HuH-7 (cell line): ENCODE measurements around the gene VWA5B2.
A peak's percentile ranks its signal among the peaks of the same experiment; 100 is the strongest.

Experiments used
- DNase-seq: peaks from one replicate; pipeline ENCODE4 v3.0.0; 2011; ENCODE audit warnings: low spot score

Gene VWA5B2

DNA sequence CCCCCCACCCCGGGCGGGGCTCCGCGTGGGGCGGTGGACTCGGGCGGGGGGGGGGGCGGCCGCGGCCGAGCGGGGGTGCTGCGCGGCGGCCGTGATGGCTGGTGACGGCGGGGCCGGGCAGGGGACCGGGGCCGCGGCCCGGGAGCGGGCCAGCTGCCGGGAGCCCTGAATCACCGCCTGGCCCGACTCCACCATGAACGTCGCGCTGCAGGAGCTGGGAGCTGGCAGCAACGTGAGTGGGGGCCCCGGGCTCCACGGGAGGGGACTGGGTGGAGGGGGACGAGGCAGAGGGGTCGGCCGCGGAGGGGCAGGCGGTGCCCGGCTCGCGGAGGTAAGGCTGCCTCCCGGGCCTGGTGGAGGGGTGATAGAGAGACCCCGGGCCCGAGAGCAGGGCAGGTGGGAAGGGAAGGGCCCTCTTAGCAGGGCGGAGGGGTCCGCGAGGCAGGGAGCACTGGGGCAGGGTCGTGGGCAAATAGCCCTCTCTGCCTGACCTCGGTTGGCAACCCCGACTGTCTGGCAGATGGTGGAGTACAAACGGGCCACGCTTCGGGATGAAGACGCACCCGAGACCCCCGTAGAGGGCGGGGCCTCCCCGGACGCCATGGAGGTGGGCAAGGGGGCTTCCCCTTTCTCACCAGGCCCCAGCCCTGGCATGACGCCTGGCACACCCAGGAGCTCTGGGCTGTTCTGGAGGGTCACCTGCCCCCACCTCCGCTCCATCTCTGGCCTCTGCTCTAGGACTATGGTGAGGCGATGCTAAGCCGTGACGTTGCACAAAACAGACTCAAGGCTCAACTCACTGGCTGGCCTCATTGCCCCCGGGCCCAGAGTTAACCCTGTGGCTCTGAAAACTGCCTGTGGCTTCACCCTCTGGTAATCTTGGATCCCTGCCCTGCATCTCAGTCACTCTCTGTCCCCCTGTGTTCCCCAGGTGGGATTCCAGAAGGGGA, 46.9 kb downstream of the VWA5B2 start, which contains the start of gene ECE2:
ECE2 (plus strand) TSS at position 62 of the 950 bp plus-strand sequence; CDS start at position 194, 132 bp downstream.
- DNase-seq, result no peak

DNA sequence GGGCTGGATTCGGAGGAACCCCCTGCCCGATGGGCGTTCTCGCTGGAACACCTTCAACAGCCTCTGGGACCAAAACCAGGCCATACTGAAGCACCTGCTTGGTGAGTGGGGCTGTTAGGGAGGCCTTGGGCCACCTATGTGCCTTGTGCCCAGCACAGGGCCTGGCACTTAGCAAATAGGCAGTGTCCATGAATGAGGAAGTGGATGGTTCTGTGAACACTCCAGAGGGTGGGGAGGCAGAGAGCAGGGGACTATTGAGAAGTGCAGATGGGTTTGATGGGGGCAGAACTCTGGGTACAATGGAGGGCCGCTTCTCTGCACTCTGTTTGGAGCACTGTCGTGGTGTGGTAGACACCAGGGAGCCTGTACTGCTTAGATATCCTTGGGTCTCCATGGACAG, 48.0 kb downstream of the VWA5B2 start:
- DNase-seq, result no peak

DNA sequence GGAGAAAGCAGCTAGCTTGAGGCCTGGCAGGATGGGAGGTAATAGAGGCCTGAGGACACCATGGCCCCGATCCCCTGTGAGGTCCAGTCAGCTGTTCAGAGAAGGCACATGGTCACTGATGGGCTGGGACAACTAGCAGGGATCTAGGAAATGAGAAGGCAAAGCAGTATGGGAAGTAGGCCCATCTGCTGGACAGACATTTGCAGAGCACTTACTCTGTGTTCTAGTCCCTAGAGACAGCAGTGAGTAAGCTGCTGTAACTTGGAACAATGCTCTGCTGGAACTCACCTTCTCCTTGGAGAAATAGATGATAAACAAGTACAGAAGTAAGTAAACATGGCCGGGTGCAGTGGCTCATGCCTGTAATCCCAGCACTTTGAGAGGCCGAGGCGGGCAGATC, 53.6 kb downstream of the VWA5B2 start:
- no peak for DNase-seq

DNA sequence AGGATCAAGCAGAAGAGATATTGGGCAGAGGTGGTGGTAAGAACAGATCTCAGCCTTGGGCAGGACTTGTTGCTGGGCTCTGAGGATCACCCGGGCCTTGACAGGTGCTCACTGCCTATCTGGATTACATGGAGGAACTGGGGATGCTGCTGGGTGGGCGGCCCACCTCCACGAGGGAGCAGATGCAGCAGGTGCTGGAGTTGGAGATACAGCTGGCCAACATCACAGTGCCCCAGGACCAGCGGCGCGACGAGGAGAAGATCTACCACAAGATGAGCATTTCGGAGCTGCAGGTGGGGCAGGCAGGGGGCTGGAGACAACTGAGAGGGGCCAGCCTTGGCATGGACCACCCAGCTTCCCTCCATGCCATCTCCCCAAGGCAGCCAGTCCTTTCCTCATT, 54.3 kb downstream of the VWA5B2 start:
- no peak for DNase-seq

DNA sequence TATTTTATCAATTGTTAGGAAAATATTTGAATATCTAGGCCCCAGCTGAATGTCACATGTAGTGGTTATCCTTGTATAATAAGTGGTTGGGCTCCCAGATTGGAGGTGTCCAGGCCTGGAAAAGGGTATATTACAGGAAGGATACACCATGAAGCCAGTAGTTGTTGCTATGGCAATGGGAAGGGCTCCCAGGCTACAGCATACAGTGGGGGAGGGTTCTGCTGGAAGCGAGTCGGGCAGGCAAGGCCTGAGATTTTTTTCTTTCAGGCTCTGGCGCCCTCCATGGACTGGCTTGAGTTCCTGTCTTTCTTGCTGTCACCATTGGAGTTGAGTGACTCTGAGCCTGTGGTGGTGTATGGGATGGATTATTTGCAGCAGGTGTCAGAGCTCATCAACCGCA, 55.3 kb downstream of the VWA5B2 start:
- DNase-seq, result peak; percentile 89

DNA sequence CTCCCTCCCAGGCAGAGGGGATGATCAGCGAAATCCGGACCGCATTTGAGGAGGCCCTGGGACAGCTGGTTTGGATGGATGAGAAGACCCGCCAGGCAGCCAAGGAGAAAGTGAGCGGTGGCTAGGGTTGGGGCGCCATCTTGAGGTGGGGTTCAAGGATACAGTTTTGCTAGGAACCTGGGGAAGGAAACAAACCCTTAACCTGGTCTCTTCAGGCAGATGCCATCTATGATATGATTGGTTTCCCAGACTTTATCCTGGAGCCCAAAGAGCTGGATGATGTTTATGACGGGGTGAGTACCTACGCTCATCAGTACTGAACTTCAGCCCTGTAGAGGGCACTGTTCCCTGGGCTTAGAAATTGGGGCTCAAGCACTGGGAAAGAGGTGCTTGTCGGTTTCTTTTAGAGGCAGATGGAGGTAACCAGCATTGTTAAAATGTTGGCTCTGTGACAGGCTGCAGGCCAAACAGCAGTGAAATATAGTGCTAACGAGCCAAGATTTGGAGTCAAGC, 60.1 kb downstream of the VWA5B2 start:
- DNase-seq, result peak; percentile 89

DNA sequence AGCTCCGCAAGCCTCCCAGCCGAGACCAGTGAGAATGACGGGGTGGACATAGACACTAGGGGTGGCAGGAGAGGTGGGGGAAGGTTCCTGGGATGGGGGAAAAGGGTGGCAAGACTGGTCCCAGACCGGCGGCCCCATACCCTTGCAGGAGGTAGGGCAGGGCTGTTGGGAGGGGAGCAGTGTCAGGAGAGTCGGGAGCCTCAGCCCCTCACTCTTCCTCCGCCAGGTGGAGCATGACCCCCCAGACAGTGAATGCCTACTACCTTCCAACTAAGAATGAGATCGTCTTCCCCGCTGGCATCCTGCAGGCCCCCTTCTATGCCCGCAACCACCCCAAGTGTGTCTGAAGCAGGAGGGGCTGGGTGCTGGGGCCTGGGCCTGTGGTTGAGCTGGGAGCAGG, 60.9 kb downstream of the VWA5B2 start:
- DNase-seq, result no peak

DNA sequence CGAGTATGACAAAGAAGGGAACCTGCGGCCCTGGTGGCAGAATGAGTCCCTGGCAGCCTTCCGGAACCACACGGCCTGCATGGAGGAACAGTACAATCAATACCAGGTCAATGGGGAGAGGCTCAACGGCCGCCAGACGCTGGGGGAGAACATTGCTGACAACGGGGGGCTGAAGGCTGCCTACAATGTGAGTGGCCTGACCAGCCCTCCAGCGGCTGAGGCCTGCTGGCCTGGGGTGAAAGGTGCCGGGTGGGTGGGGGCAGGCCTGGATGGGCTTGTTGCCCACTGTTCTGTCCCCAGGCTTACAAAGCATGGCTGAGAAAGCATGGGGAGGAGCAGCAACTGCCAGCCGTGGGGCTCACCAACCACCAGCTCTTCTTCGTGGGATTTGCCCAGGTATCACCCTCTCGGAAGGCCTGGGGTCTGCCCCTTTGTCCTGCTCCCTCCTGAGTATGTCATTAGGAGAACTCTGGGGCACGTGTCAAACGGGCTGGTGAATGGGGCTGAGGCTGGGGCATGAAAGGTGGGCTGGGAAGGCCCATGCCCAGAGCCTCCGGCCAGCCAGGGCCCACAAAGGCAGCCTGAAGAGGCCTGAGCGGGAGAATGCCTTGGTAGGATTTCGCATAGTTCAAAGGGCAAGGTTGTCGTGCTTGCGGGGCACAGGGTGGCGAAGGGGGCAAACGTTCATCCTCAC, 61.8 kb downstream of the VWA5B2 start:
- no peak for DNase-seq
